Heart left ventricle (tissue), 16 donors: ENCODE measurements around the gene EIF4H. TPM values are rescaled to one million over a fixed set of nuclear protein-coding genes. Genes with fewer than 3 reads are reported as not detected.

Experiments used
- ATAC-seq, 4 donors: fragments of 200-7000 bp; cut with Tn5 transposase; one replicate each; pipeline ENCODE4 v1.9.1; 2020 to 2022; ENCODE audit warnings: moderate library complexity in 4 of 4, mild to moderate bottlenecking in 3 of 4, moderate number of reproducible peaks in 1 of 4
- DNase-seq, 5 donors: peaks; one replicate each; pipeline ENCODE4 v3.0.0-alpha.2; 2020
- H3K27ac ChIP-seq, 12 donors: fragments of 200-600 bp; sonication (generic) in 4 of 12; one replicate each; pipeline versions ENCODE4 v1.5.0 to v1.8.0; 2016 to 2022; ENCODE audit warnings: mild to moderate bottlenecking in 2 of 12
- H3K27me3 ChIP-seq, 9 donors: fragments of 200-600 bp; sonication (generic) in 2 of 9; one replicate each; pipeline versions ENCODE4 v1.5.1 to v1.8.0; 2016 to 2022; ENCODE audit warnings: mild to moderate bottlenecking in 3 of 9
- H3K36me3 ChIP-seq, 9 donors: fragments of 200-600 bp; sonication (generic) in 2 of 9; one replicate each; pipeline versions ENCODE4 v1.5.0 to v1.8.0; 2018 to 2022; ENCODE audit warnings: mild to moderate bottlenecking in 2 of 9
- H3K4me1 ChIP-seq, 12 donors: fragments of 200-600 bp; sonication (generic) in 4 of 12; one replicate each; pipeline versions ENCODE4 v1.5.0 to v1.8.0; 2016 to 2022; ENCODE audit warnings: mild to moderate bottlenecking in 3 of 12
- H3K4me3 ChIP-seq, 12 donors: fragments of 200-600 bp; sonication (generic) in 4 of 12; one replicate each; pipeline versions ENCODE4 v1.5.0 to v1.8.0; 2017 to 2022; ENCODE audit warnings: mild to moderate bottlenecking in 9 of 12, moderate library complexity in 4 of 12
- H3K9me3 ChIP-seq, 12 donors: fragments of 200-600 bp; sonication (generic) in 4 of 12; one replicate each; pipeline versions ENCODE4 v1.5.0 to v1.8.0; 2016 to 2022; ENCODE audit warnings: mild to moderate bottlenecking in 1 of 12
- POLR2A ChIP-seq, 2 donors: fragments of 450-650 bp; IDR thresholded peaks; one replicate each; pipeline ENCODE4 v1.6.1; 2017; ENCODE audit warnings: antibody characterized with exemption in 2 of 2, mild to moderate bottlenecking in 2 of 2, moderate library complexity in 2 of 2
- WGBS, 4 donors: extraction: QIAGEN DNeasy Blood & Tissue Kit in 2 of 4; methylation state at CpG; one replicate each; pipeline versions ENCODE4 v1.1.5 to v1.1.7; 2013 to 2018; 5-methylcytosine and 5-hydroxymethylcytosine counted together
- intact Hi-C, 10 donors: fragments of 100-400 bp; cut with DNase I; formaldehyde crosslinking; loops; one replicate each; pipeline versions ENCODE4 v1.11.1 to v1.14.2; 2022
- polyA plus RNA-seq, 2 donors: library from polyadenylated mRNA; stranded (reverse); fragments of 200-250 nt; gene quantifications; one replicate each; pipeline ENCODE4 v1.2.3, GENCODE V29; 2013
- total RNA-seq, 9 donors: library from RNA; depleted of rRNA in 2 of 9; stranded (reverse); fragments of >200 nt in 2 of 9; fragmentation: NEBNext Ultra II Directional in 3 of 9; extraction: Animal tissue kit (Norgen Biotek cat#: 25700) in 3 of 9; gene quantifications; one replicate each; pipeline versions ENCODE4 v1.1.0 to v1.2.4, GENCODE V29; 2016 to 2023
- TF ChIP-seq, protein P1 (sequence below), 12 donors: fragments of 200-600 bp; sonication (generic) in 4 of 12; IDR thresholded peaks; one replicate each; pipeline versions ENCODE4 v1.5.0 to v1.8.0; 2018 to 2022; ENCODE audit warnings: antibody characterized with exemption in 12 of 12, mild to moderate bottlenecking in 5 of 12
- donor health status: ischemic (EF 13 %, LVEDD 7.1; RV severe dilation, severe dysfunction).
- donor health status: healthy with polysubstance abuse.
- donor health status: DM: no; HTN: yes; CAD: no.
- donor health status: DM: no; HTN: no; CAD: no.
- donor health status: ischemic (EF 25% LVEDD 6.9; RV normal size, moderate dysfunction).
- donor health status: ischemic (EF 25% LVEDD 5.7; RV mildly dilated, moderate dysfunction).
- donor health status: healthy.
- donor health status: DM: yes; HTN: yes; CAD: no.
- donor health status: ischemic (EF 35%, LVEDD 5.7; RV mildly dilated, moderate dysfunction).
- donor health status: nonischemic (EF 11% LVEDD 7.7; RV severe dilation, severe dysfunction).
- donor health status: DM: yes; HTN: yes; CAD: no.
- donor health status: PGD.
- donor health status: ischemic (EF 29% LVEDD 5.4; RV normal size, mild dysfunction).
- donor health status: nonischemic (EF 23%, LVEDD 6.1; RV moderate dilation, normal function).

EIF4H gene
- total and polyA plus RNA-seq, 11 donors: 89.0 to 255 (median 196) TPM

DNA sequence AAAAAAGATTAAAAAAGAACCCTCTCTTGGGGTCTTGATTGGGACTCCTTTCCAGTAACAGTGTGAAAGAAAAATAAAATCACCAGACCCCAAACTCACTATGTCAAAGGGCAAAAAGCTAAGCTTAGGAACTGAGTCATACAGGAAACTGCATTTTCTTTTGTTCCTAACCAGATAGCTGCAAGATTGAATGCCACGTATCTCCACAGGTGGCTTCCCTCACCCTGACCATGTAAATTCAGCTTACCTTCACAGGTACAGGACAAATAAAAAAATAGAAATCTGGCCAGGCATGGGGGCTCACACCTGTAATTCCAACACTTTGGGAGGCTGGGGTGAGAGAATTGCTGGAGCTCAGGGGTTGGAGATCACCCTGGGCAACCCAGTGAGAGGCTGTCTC is 32.5 kb upstream of the EIF4H start:
- DNase-seq (no peak), ATAC-seq (no peak)
- Histone ChIP-seq H3K9me3 (no peaks in the 10 kb centered on the region), H3K27ac (no peak overlapping the region), H3K4me1 (peaks cover 0 to 6% (median 0%) of the 10 kb centered on the region in 12 donors), H3K4me3 (no peak overlapping the region), H3K36me3 (no peaks in the 10 kb centered on the region), H3K27me3 (no peaks in the 10 kb centered on the region)
- 47 to 79% (median 55%) methylated on average over 1 of the region's 1 CpG for WGBS, 4 donors
- intact Hi-C loops: no loop called here
- TF ChIP-seq POLR2A (IDR thresholded peaks at IDR 0.05): no peak
- TF ChIP-seq, protein P1, sequence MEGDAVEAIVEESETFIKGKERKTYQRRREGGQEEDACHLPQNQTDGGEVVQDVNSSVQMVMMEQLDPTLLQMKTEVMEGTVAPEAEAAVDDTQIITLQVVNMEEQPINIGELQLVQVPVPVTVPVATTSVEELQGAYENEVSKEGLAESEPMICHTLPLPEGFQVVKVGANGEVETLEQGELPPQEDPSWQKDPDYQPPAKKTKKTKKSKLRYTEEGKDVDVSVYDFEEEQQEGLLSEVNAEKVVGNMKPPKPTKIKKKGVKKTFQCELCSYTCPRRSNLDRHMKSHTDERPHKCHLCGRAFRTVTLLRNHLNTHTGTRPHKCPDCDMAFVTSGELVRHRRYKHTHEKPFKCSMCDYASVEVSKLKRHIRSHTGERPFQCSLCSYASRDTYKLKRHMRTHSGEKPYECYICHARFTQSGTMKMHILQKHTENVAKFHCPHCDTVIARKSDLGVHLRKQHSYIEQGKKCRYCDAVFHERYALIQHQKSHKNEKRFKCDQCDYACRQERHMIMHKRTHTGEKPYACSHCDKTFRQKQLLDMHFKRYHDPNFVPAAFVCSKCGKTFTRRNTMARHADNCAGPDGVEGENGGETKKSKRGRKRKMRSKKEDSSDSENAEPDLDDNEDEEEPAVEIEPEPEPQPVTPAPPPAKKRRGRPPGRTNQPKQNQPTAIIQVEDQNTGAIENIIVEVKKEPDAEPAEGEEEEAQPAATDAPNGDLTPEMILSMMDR (IDR thresholded peaks at IDR 0.05): no peak

DNA sequence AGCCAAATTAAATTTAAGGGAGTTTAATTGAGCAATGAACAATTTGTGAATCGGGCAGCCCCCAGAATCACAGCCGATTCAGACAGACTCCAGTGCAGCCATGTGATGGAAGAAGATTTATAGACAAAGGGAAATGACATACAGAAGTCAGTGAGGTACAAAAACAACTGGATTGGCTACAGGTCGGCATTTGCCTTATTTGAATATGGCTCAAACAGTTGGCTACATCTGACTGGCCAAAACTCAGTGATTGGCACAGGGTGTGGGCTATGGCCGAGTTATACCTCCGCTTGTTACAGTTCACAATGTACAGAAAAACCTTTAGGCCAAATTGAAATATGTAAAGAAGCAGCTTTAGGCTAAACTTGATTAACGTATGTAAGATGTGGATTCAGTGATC is 30.8 kb upstream of the EIF4H start:
- Histone ChIP-seq H3K36me3 (no peaks in the 10 kb centered on the region), H3K4me3 (no peak overlapping the region), H3K4me1 (peaks cover 0 to 6% (median 0%) of the 10 kb centered on the region in 12 donors), H3K27ac (no peak overlapping the region), H3K9me3 (no peaks in the 10 kb centered on the region), H3K27me3 (no peaks in the 10 kb centered on the region)
- DNase-seq (no peak), ATAC-seq (no peak)
- no peak for TF ChIP-seq POLR2A (IDR thresholded peaks at IDR 0.05)
- 69 to 83% (median 80%) methylated on average over 6 of the region's 6 CpGs for WGBS, 4 donors
- intact Hi-C loops: no loop called here

DNA sequence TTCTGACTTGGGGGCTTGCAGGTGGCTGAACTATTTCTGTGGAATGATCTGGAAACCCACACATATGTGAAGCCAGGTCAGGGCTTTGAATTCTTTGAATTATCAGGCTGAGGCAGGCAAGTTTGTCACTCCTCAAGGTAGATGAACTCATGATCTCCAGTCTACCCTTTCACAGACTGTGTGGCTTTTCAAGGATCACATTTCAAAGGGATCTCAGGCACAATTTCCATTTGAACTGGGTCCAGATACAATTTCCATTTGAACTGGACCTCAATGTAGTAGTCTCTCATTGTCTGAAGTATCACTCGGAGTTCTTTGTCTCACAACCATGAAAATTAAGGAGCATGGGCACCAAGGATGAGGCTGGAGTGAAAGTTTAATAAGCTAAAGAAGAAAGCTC is 25.7 kb upstream of the EIF4H start:
- WGBS, 4 donors: 88 to 100% (median 96%) methylated on average over 1 of the region's 1 CpG
- Histone ChIP-seq H3K4me3 (no peak overlapping the region), H3K36me3 (no peaks in the 10 kb centered on the region), H3K27ac (no peak overlapping the region), H3K27me3 (no peaks in the 10 kb centered on the region), H3K9me3 (no peaks in the 10 kb centered on the region), H3K4me1 (no peaks in the 10 kb centered on the region)
- TF ChIP-seq, protein P1 (IDR thresholded peaks at IDR 0.05): no peak
- TF ChIP-seq POLR2A (IDR thresholded peaks at IDR 0.05): no peak
- intact Hi-C loops: no loop called here
- DNase-seq: no peak
- ATAC-seq: no peak

DNA sequence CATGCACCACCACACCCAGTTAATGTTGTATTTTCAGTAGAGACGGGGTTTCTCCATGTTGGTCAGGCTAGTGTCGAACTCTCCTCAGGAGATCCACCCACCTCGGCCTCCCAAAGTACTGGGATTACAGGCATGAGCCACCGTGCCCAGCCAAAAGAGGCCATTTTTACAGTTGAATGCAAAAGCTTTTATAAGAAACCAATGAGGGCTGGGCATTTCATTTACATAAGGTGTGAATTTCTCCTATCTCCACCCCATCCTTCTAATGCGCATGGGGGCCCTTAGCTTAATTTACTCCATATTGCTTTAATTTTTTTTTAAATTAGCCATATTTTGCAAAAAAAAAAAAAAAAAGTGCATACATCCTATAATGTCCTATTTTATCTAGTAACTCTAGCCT is 25.1 kb upstream of the EIF4H start:
- TF ChIP-seq, protein P1 (IDR thresholded peaks at IDR 0.05): no peak
- TF ChIP-seq POLR2A (IDR thresholded peaks at IDR 0.05): no peak
- H3K36me3 ChIP-seq: no peaks in the 10 kb centered on the region
- intact Hi-C loops: no loop called here
- 94 to 98% (median 97%) methylated on average over 5 of the region's 5 CpGs for WGBS, 4 donors
- DNase-seq: no peak
- no peaks in the 10 kb centered on the region for H3K27me3 ChIP-seq
- H3K9me3 ChIP-seq: no peaks in the 10 kb centered on the region
- H3K4me1 ChIP-seq: no peaks in the 10 kb centered on the region
- ATAC-seq: no peak
- H3K4me3 ChIP-seq: no peak overlapping the region
- H3K27ac ChIP-seq: no peak overlapping the region

DNA sequence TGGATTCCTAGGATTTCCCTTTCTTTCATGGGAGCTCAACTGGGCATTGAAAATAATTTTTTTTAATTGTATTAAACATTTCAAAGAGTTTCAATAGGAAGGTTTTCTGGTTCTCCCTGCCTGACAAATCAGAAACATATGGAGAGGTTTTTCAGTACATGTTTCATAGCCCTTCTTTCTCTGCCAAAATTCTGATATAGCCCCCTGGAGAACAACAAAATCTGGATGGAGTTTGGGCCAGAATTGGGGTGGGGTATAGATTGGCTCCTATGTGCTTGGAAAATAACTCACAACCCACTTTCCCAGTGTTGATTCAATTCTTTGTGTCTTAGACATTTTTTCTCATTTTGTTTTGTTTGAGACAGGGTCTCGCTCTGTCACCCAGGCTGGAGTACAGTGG is 24.6 kb upstream of the EIF4H start:
- no peaks in the 10 kb centered on the region for H3K9me3 ChIP-seq
- no peak overlapping the region for H3K4me3 ChIP-seq
- 89 to 100% (median 96%) methylated on average over 1 of the region's 1 CpG for WGBS, 4 donors
- H3K36me3 ChIP-seq: no peaks in the 10 kb centered on the region
- TF ChIP-seq, protein P1 (IDR thresholded peaks at IDR 0.05): no peak
- no peak for TF ChIP-seq POLR2A (IDR thresholded peaks at IDR 0.05)
- H3K27ac ChIP-seq: no peak overlapping the region
- no peaks in the 10 kb centered on the region for H3K27me3 ChIP-seq
- DNase-seq (no peak), ATAC-seq (no peak)
- H3K4me1 ChIP-seq: no peaks in the 10 kb centered on the region
- intact Hi-C loops: no loop called here
